GM19397 (cell line): ENCODE data around the gene ARHGEF19.
"Not testable (repeated sequence)": the region's sequence is repeated elsewhere in the genome, so short reads cannot be mapped to it uniquely, and the experiment has no call there.

Source experiments
- ATAC-seq: cut with Tn5 transposase; IDR thresholded peaks from one replicate; pipeline ENCODE4 v1.9.1; 2021; ENCODE audit warnings: mild to moderate bottlenecking, moderate library complexity; ENCODE audit not compliant: unreplicated experiment

Gene ARHGEF19

DNA sequence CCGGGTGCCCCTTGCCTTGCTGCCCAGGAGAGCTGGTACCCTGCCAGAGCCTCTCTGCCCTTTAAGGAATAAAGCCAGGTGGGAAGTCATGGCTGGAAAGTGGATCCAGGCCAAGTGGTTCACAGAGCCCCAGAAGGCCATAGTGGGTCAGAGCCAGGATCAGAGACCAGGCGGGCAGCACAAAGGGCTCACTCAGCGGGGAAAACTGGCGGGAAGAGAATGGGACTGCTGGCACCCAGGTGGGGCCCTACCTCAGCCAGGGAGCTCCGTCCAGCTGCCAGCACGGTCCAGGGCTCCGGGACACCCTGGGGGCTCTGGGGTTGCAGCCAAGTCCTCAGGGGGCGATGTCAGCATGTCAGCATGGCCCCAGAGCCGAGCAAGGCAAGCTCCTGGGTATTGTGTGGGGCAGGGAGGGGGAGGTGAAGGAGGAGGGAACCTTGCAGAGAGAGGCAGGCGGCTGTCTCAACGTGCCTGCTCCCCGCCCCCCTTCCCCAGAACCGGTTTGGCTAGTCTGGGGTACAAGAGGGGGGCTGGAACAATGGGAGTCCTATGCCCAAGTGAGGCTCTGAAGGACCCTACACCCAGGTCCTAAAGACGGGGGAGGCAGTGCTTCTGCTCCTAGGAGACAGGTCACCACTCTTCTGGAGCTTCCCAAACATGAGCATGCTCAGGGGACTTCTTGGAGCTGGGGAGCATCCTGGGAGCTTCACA lies at the start of gene ARHGEF19:
TSS of gene ARHGEF19 (minus strand) at position 402 of the 711 bp plus-strand sequence. CDS start 3,598 bp downstream, outside the sequence.
- no peak for ATAC-seq

DNA sequence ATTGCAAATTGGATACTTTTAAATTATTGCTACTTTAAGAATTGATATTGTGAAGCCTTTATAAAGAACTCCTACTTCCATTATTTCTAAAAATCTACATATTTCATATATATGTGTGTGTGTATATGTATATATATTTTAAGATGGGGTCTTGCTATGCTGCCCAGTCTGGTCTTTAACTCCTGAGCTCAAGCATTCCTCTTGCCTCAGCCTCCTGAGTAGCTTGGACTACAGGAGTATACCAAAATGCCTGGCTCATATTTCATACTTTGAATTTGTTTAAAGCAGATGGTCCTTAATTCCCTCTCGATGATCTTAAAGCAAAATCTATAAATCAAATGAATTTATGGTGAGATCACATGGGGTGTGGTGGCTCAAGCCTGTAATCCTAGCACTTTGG lies 49.6 kb upstream of the ARHGEF19 start:
- ATAC-seq, result no peak

DNA sequence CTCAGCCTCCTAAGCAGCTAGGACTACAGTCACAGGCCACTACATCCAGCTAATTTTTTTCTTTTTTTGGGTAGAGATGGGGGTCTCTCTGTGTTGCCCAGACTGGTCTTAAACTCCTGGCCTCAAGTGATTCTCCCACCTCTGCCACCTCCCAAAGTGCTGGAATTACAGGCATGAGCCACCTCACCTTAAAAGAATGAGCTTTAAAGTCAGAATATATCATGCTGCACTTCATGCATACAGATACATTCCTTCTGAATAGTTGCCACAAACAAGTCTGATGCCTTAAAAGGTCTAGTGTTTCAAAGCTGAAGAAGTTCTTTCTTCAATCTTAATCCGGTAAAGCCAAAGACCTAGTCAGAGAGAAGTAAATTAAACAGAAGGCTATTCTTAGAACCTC lies 48.4 kb upstream of the ARHGEF19 start:
- ATAC-seq, result no peak

DNA sequence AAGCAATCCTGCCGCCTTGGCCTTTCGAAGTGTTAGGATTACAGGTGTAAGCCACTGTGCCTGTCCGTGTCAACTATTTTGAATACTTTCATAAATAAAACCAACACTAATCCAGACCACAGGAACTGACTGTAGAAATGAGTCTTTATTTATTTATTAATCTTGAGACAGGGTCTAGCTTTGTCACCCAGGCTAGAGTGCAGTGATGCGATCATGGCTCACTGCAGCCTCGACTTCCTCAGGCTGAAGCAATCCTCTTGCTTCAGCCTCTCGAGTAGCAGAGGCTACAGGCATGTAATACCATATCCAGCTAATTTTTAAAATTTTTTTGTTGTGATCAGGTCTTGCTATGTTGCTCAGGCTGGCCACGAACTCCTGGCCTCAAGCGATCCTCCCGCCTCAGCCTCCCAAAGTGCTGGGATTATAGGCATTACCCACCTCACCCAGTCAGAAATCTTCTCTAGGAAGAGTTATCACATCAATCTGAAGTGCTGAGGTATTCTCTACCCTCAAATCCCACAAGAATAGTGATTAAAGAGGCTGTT lies 46.2 kb upstream of the ARHGEF19 start:
- no peak for ATAC-seq

DNA sequence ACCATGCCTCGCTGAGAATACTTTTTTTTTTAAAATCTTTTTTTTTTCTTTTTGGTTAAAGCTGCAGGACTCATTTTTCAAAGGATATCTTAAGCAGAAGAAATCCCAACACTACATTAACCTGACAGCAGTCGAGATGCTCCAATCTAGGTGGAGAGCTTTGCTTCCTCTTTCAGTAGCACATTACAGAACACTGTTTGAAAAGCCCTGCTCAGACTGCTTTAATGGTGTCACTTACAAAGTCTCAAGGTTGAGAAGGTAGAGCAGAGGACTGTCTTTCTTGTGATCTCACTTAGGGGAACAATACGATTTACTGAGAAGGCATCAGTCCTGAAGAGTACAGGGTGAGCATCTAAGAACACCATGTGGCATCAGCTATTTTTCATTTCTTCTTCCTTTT lies 45.5 kb upstream of the ARHGEF19 start:
- no peak for ATAC-seq

DNA sequence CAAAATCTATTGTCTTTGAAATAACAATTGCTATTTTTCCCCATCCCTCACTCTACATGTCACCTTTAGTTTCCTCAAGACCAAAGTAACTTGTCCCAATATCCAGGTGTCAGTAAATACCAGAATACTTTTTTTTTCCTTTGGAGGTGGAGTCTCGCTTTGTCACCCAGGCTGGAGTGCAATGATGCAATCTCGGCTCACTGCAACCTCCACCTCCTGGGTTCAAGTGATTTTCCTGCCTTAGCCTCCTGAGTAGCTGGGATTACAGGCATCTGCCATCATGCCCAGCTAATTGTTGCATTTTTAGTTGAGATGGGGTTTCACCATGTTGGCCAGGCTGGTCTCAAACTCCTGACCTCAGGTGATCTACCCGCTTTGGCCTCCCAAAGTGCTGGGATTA lies 45.1 kb upstream of the ARHGEF19 start:
- ATAC-seq, result not testable (repeated sequence)

DNA sequence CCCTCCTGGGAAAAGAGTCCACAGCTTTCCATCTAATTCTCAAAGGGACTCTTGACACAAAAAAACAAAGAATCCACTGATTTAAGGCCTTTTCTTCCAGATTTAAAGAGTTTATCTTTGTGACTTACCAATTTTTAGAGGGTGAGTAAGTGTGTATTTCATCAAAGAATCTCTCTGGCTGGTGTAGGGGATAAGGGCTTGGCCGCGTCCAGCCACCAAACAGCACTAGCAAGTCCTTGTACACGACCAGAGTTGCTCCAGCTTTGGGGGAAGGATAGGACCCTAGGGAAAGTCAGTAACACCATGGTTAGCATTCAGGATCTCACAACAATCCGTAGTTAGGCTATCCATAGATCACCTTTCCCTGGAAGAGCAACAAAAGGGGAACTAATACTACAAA lies 44.0 kb upstream of the ARHGEF19 start:
- ATAC-seq, result no peak

DNA sequence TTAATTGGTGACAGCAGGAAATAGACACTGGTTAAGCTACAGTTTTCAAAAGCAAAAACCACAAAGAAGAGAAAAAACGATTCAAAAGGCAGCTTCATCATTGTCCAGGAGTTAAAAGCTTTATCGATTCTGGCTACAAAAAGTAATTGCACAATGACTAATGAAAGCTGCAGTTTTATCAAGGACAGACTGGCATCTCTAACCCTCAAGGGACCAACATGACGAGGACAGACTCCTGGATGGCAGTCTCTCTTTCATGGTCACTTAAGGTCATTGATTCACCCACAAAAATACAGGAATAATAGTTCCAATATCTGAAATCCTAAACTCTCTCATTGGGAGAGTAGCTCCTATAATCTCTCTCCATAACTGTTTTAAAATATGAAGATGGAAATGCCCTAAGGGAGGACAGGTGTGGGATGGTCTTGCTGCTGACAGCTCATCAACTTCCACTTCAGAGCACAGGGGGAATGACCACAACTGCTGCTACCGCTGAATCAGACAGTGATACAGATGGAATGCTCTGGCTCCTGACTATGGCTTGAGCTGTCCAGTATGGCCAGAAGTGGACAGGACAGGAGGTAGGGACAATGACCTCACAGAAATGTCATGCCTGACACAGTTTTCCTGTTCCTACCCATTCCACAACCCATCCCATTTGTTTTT lies 41.9 kb upstream of the ARHGEF19 start:
- no peak for ATAC-seq

DNA sequence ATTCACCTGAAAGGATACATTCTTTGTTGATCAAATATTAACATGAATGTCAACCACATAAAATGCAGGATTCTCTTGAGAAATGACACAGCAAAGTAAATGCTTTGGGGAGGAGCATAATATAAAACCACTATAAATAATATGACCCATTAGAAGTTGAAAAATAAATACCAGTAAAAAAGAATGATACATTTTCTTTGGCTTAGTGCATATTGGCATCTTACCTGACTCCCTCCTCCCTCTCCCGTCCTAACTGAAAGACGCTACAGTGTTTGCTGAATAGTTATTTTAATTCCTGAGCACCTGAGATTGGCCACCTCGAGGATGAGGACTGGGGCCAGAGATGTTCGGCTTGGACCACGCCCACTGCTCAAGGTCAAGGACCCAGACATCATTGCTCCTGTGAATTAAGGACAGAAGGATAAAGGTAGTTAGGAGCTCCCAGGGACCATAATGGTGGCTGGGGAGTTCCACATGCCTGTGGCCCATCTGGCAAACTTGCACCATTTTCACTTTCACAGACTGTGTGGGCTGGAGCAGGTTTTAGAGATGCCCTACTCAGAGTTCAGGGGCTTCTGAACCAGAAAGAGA lies 41.0 kb upstream of the ARHGEF19 start:
- no peak for ATAC-seq

DNA sequence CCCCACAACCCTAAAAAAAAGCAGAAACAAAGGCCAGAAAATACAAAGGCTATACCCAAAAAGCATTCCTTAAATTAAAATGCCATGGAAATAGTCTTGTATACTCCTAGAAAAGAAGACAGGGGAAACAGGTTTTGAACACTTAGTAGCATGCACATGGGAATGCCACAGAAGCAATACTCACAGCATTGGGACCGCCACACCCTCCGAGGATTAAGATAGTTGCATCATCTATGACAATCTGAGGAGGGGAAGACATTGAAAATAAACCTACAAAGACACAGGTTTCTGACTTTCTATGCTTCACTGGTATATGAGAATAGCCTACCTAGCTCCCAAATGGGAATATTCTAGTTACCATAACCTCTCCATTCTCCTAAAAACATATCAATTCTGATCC lies 40.5 kb upstream of the ARHGEF19 start:
- no peak for ATAC-seq

DNA sequence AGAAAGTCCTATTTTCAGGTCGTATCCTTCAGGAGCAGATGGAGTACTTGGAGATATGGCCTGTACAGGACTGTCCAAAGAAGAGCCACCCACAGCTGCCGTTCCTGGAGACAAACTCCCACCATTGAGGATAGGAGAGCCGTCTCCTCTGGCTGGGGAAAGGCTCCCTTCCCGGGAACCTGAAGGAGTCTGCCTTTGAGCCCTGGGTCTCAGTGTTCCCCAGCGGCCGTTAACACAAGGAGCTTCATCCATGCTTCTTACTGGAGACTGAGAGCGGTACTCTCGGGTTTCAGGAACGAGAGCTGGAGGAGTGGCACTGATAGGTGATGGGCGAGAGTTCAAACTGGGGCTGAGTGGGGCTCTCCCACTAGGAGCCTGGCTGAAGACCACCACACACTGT lies 38.9 kb upstream of the ARHGEF19 start:
- no peak for ATAC-seq

DNA sequence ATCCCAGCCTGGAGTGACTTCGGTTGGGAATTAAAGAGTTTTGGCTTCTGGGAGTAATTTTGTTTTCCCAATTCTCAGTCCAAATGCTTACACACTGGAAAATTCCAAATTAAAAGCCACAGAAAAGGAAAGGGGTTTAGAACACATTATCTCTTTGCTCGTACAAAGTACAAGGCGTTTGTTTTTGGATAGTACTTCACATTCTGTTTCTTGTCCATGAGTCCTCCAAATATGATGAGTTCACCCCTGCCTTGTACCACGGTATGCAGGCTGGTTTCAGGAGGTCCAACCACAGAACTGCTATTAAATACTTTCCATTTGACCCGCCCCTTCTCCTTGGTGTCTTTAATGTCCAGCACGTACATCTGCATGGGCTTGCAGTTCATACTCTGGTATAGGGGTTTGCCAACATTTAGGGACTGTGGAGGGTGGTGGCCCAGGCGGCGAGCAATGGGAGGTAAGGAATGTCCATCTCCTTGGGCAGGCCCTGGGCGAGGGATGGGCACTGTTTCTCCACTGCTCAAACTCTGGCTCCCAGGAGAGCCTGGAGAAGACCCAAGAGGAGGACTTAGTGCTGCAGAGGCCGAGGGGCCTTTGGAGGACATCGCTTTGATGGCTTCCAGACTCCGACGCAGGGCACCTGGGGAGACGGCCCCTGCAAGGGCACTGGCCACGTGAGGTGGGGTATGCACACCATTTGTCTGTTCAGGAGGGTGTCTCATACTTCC lies 38.2 kb upstream of the ARHGEF19 start:
- ATAC-seq, result no peak

DNA sequence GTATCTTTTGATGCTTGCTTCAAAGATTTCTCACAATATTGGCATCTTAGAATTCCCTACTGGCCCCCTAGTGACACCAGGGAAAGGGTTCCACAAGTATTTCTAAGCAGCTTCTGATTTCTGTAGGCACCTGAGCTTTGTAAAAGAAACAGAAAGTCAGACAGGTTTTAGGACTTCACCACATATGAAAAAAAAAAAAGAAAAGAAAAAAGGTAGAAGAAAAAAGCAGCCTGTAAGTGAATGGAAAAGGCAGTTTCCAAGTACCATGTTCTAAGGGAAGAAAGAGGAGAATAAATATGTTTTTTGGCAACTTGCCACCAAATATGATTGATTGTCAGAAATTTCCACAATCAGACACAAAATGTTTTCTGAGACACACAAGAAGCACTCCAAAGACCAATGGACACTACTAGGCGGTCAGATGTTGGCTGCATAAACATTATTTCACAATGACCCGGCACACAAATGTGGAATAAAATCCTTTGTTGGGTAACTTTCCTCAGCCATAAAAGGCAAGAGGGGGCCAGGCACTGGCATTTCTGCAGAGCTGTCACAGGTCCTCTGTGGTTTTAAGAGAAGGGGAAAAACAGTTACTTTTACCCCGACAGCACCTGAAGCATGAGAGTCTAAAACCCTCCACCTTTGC lies 37.3 kb upstream of the ARHGEF19 start:
- ATAC-seq, result no peak

DNA sequence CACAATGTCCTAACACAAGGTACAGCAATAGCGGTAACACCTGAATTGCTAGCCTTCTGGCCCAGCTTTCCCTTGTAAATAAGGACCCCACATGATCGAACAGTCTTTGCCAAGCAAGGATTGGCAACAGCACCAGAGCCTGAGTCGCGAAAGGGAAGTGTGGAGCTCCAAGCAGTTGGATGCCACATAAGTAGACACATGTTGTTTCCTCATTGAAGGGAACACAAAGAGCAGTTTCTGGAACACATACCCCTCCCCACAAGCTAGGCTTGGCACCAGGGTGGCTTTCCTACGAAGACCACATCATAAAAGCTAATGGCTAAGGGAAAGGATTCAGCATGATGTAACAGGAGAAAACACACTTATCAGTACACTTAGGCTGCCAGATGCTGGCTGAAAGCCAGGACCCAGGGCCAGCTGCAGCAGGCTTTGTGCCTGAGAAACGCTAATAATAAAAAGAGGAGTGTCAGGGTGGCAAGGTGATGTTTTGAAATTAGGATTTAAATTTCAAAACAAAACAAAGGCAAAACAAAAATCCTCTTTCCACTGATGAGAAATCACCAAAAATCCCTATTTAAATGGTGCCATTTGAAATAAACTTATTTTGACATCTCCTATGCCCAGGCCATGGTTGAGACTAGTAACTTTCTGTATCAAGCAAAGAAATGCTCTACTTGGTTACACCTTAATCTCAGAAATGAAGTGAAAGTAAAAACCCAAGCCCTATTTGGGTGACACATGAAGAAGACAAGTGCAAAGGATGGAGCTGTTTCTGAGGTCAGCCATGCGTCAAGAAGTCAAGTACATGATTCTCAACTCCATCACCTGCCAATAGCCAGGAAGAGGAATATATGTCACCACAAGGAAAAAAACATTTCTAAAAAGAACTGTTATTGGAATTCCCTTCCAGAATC lies 36.4 kb upstream of the ARHGEF19 start:
- ATAC-seq, result no peak

DNA sequence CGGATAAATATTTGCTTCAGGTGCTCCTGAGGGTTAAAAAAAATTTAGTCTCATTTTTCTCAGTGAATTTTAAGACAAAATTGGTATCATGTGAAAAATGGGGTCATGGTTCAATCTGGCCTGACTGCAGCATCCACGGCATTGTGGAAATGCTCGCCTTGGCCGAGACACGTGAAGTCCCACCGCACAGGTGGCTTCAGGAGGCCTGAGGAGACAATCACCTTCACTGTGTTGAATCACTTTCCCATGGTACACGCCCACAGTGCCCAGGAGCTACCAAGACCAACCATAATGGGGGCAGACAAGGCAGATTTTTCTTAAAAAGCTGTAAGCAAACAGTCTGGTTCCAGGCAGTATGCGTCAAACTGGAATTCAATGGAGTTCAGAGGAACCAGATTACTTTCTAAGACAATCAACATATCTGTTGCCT lies 35.6 kb upstream of the ARHGEF19 start:
- no peak for ATAC-seq

DNA sequence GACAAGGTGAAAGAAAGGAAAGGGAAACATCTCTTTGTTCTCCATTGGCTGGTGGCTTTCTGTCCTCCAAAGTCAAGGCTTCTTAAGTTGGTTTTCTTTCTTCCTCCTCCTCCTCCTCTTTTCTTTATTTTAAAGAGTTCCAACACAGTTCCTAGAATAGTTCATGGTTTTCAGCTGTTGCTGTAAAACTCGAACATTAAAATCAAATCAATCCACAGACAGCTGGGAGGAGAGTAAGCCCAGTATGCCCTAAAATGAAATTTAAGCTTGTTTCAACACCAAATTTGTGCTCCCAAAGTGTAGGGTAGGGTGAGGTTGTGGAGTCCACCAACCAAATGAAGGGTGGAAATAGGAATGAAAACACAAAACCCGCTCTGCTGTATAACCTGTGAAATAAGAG lies 35.0 kb upstream of the ARHGEF19 start:
- ATAC-seq, result no peak

DNA sequence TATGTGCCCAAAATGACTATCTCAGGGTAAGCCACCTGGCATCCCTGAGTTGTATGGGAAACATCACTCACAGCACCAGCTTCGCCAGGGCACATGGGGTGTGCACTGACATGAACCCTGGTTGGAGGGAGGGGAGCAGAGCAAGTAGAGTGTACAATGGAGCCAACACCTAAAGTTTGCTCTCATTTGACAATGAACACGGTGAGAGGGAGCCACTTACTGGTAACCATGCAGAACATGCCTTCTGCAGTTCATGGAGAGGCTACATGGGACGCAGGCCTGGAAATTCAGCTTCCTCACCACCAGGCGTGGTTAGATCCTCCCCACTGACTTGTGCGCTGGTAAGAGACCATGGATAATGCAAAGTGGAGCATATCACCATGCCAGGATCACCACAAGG lies 34.5 kb upstream of the ARHGEF19 start:
- ATAC-seq, result no peak

DNA sequence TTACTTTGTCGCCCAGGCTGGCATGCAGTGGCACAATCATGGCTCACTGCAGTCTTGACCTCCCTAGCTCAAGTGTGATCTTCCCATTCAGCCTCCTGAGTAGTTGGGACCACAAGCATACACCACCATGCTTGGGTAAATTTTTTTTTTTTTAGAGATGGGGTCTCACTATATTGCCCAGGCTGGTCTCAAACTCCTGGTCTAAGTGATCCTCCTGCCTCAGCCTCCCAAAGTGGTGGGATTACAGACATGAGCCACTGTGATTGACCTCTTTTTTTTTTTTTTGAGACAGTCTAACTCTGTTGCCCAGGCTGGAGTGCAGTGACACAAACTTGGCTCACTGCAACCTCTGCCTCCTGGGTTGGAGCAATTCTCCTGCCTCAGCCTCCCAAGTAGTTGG lies 33.8 kb upstream of the ARHGEF19 start:
- not testable (repeated sequence) for ATAC-seq

DNA sequence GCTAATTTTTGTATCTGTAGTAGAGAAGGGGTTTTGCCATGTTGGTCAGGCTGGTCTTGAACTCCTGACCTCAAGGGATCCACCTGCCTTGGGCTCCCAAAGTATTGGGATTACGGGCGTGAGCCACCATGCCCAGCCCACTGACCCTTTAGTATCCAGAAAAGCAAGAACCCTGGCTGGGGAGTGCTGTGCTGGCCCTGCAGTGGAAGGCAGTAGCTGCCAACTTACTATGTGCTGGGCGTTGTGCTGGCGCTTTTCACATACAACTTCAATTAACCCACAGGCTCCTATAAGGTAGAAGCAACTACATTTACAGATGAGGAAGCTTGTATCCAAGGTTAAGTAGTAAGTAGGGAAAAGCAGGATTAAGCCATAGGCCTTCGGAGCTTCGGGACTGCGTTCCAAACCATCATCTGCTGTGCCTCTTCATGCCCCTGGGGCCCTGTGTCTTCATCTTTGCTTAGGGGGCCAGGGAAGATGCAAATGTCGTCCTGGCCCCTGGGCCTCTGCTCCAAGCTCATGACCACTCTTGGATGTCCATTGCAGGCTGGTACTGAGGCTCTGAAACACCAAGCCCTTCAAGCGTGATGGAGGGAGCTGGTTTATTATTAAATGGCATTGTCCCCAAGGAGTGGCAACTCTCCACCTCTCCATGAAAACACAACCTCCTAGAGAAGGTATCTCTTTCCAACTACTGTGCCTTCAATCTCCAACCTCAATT lies 33.2 kb upstream of the ARHGEF19 start:
- no peak for ATAC-seq
